Vagina (tissue), 2 donors: ENCODE measurements around the gene RAMACL. TPM values are rescaled to one million over a fixed set of nuclear protein-coding genes. Genes with fewer than 3 reads are reported as not detected.

ENCODE experiments used
- DNase-seq, 2 donors: peaks; one replicate each; pipeline ENCODE4 v3.0.0-alpha.2; 2017; ENCODE audit errors: extremely low spot score in 2 of 2
- H3K27ac ChIP-seq: fragments of 200-600 bp; sonication (generic); one replicate; pipeline ENCODE4 v1.5.1; 2019
- H3K27me3 ChIP-seq: fragments of 200-600 bp; sonication (generic); one replicate; pipeline ENCODE4 v1.5.1; 2019
- H3K36me3 ChIP-seq, 2 donors: fragments of 200-600 bp; sonication (generic); one replicate each; pipeline ENCODE4 v1.5.1; 2017 to 2019
- H3K4me1 ChIP-seq: fragments of 200-600 bp; sonication (generic); one replicate; pipeline ENCODE4 v1.5.1; 2019
- H3K4me3 ChIP-seq, 2 donors: fragments of 200-600 bp; sonication (generic); 1 replicate in 1 of 2; 2 replicates in 1 of 2; pipeline ENCODE4 v1.5.1; 2016 to 2019
- H3K9me3 ChIP-seq: fragments of 200-600 bp; sonication (generic); one replicate; pipeline ENCODE4 v1.5.1; 2019
- POLR2A ChIP-seq, 2 donors: fragments of 450-650 bp; IDR thresholded peaks; one replicate each; pipeline ENCODE4 v1.6.1; 2017; ENCODE audit warnings: antibody characterized with exemption in 2 of 2, mild to moderate bottlenecking in 2 of 2, moderate library complexity in 2 of 2
- POLR2AphosphoS5 ChIP-seq, 2 donors: sonication (generic); formaldehyde crosslinking; IDR thresholded peaks; one replicate each; pipeline ENCODE4 v1.9.0; 2017; ENCODE audit warnings: antibody characterized with exemption in 2 of 2, mild to moderate bottlenecking in 2 of 2, low read depth in 1 of 2; ENCODE audit not compliant: insufficient read depth in 1 of 2
- intact Hi-C: fragments of 100-400 bp; cut with DNase I; formaldehyde crosslinking; loops from one replicate; pipeline ENCODE4 v1.15.1; 2023
- total RNA-seq: library from RNA; depleted of rRNA; stranded (reverse); fragments of >200 nt; gene quantifications from one replicate; pipeline ENCODE4 v1.2.3, GENCODE V29; 2016
- TF ChIP-seq, protein P1 (sequence below), 3 experiments: fragments of 450-650 bp in 2 of 3; fragments of 200-600 bp in 1 of 3; sonication (generic) in 1 of 3; IDR thresholded peaks; one replicate each; pipeline ENCODE4 v1.5.1; 2017 to 2019; ENCODE audit warnings: antibody characterized with exemption in 3 of 3, mild to moderate bottlenecking in 2 of 3, moderate library complexity in 2 of 3

The RAMACL gene
- total RNA-seq, 1 donor from 2014 or later = 2.2 TPM

DNA sequence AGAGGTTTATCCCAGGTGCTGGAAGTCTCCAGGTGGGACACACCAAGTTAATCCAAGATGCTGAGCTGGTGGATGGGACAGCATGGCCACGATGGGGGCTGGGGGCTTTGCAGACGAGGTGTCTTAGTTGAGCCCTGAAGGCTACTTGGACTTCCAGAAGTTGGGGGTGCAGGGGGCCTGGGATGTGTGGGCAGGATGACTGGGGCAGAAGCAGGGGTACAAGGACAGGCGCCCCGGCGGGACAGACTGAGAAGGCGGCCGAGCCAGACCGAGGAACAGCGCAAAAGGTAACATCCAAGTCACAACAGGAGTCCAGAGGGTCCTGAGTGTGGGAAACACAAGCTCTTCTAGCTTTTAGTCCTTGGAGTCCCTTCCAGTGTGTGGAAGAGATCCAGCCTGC lies 23.8 kb downstream of the RAMACL start:
- DNase-seq = no peak
- no peak overlapping the region for H3K4me3 ChIP-seq
- peak overlapping the region; percentile 26 for H3K27ac ChIP-seq
- no peaks in the 10 kb centered on the region for H3K9me3 ChIP-seq
- no peaks in the 10 kb centered on the region for H3K27me3 ChIP-seq
- H3K4me1 ChIP-seq = peaks cover 38% of the 10 kb centered on the region
- H3K36me3 ChIP-seq = no peaks in the 10 kb centered on the region
- intact Hi-C loops = no loop called here
- no peak for TF ChIP-seq POLR2AphosphoS5 (IDR thresholded peaks at IDR 0.05; ENCODE audit: insufficient read depth in 1 of 2, low read depth in 1 of 2)
- TF ChIP-seq, protein P1, sequence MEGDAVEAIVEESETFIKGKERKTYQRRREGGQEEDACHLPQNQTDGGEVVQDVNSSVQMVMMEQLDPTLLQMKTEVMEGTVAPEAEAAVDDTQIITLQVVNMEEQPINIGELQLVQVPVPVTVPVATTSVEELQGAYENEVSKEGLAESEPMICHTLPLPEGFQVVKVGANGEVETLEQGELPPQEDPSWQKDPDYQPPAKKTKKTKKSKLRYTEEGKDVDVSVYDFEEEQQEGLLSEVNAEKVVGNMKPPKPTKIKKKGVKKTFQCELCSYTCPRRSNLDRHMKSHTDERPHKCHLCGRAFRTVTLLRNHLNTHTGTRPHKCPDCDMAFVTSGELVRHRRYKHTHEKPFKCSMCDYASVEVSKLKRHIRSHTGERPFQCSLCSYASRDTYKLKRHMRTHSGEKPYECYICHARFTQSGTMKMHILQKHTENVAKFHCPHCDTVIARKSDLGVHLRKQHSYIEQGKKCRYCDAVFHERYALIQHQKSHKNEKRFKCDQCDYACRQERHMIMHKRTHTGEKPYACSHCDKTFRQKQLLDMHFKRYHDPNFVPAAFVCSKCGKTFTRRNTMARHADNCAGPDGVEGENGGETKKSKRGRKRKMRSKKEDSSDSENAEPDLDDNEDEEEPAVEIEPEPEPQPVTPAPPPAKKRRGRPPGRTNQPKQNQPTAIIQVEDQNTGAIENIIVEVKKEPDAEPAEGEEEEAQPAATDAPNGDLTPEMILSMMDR (IDR thresholded peaks at IDR 0.05) = no peak
- TF ChIP-seq POLR2A (IDR thresholded peaks at IDR 0.05) = no peak

DNA sequence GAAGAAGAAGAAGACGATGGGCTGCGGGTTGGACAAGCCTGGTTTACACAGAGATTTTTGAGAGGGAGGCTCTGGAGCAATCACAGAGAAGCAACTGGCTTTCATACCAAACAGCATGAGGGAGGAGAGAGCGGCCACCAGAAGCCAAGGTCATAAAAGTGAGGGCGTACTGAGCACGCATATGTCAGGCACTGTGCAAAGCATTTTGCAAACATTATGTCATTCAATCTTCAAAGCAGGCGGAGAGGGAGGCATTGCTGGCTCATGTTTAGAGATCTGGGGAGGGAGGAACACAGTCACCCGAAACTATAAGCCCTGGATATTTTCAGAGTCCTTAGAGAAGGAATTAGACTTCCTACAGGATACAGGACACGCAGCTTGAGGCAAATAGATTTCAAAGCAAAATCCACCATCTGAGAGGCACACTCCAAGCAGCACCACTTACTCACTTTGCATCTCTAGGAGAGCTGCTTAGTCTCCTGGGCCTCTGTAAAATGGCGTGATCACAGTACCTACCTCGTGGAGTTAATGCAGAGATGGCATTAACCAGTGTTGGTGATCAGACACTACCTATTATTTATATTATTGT lies 24.6 kb downstream of the RAMACL start:
- TF ChIP-seq POLR2AphosphoS5 (IDR thresholded peaks at IDR 0.05; ENCODE audit: insufficient read depth in 1 of 2, low read depth in 1 of 2) (peak in 1 of 2 donors; percentile 37), POLR2A (IDR thresholded peaks at IDR 0.05) (no peak)
- TF ChIP-seq, protein P1 (IDR thresholded peaks at IDR 0.05) = no peak
- H3K4me3 ChIP-seq = no peak overlapping the region
- intact Hi-C loops = no loop called here
- peaks cover 44% of the 10 kb centered on the region for H3K4me1 ChIP-seq
- H3K27me3 ChIP-seq = no peaks in the 10 kb centered on the region
- H3K36me3 ChIP-seq = no peaks in the 10 kb centered on the region
- H3K27ac ChIP-seq = peak overlapping the region; percentile 26
- DNase-seq = no peak
- H3K9me3 ChIP-seq = no peaks in the 10 kb centered on the region

DNA sequence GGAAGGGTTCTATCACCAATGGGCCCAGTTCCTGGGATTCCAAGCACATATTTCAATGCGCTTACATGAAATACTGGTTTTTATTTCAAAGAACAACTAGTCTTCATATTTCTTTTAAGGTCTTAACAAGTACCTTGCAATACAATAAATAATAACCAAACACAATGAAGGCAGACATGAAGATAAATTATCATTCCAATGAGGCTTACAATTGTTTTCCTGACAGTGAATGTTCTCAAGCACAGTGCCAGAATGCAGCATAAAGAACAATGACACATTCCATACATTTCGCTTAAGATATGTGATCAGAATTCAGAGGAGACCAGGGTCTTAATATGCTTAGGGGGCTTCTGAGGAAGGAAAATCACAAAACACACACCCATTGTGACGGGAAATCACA lies 26.3 kb downstream of the RAMACL start:
- TF ChIP-seq POLR2AphosphoS5 (IDR thresholded peaks at IDR 0.05; ENCODE audit: insufficient read depth in 1 of 2, low read depth in 1 of 2) (no peak), POLR2A (IDR thresholded peaks at IDR 0.05) (no peak)
- TF ChIP-seq, protein P1 (IDR thresholded peaks at IDR 0.05) = no peak
- H3K9me3 ChIP-seq = no peaks in the 10 kb centered on the region
- no peak overlapping the region for H3K4me3 ChIP-seq
- intact Hi-C loops = no loop called here
- no peak for DNase-seq
- no peak overlapping the region for H3K27ac ChIP-seq
- H3K4me1 ChIP-seq = peaks cover 48% of the 10 kb centered on the region
- no peaks in the 10 kb centered on the region for H3K36me3 ChIP-seq
- no peaks in the 10 kb centered on the region for H3K27me3 ChIP-seq

- TF ChIP-seq POLR2AphosphoS5 (IDR thresholded peaks at IDR 0.05; ENCODE audit: insufficient read depth in 1 of 2, low read depth in 1 of 2) (no peak), POLR2A (IDR thresholded peaks at IDR 0.05) (no peak)
- TF ChIP-seq, protein P1 (IDR thresholded peaks at IDR 0.05) = no peak
- H3K4me3 ChIP-seq = no peak overlapping the region
- no peaks in the 10 kb centered on the region for H3K36me3 ChIP-seq
- H3K4me1 ChIP-seq = peaks cover 54% of the 10 kb centered on the region
- no peaks in the 10 kb centered on the region for H3K9me3 ChIP-seq
- no peak for DNase-seq
- intact Hi-C loops = no loop called here
- H3K27me3 ChIP-seq = no peaks in the 10 kb centered on the region
- no peak overlapping the region for H3K27ac ChIP-seq
Observed at GRCh38 chr6:166559662-166560061, 26.8 kb downstream of the RAMACL start.

DNA sequence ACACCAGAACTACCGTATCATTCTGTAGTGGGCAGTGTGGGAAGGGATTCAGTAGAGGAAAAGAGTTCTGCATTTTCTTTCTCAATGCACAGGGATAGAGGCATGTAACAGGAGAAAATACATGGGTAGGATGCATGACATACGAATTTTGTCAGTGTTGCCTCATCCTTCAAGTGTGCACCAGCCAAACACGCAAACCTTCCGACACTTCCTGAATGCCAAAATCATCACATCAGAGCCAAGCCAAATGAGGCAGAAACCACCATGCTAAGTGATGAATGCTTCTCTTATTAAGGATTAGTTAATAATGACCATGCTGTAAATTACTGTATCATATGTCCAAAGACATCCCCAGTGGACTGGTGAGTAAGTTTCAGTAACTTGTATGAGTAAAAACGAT lies 27.3 kb downstream of the RAMACL start:
- Histone ChIP-seq H3K9me3 (no peaks in the 10 kb centered on the region), H3K4me3 (no peak overlapping the region), H3K27ac (no peak overlapping the region), H3K27me3 (no peaks in the 10 kb centered on the region), H3K4me1 (peaks cover 58% of the 10 kb centered on the region), H3K36me3 (no peaks in the 10 kb centered on the region)
- DNase-seq = no peak
- TF ChIP-seq POLR2A (IDR thresholded peaks at IDR 0.05) = no peak
- TF ChIP-seq, protein P1 (IDR thresholded peaks at IDR 0.05) = no peak
- no peak for TF ChIP-seq POLR2AphosphoS5 (IDR thresholded peaks at IDR 0.05; ENCODE audit: insufficient read depth in 1 of 2, low read depth in 1 of 2)
- intact Hi-C loops = no loop called here
